Body of pancreas (tissue), 4 donors: ENCODE data around the gene LHFPL6.
A peak's percentile ranks its signal among the peaks of the same experiment; 100 is the strongest.

ENCODE experiments used
- POLR2A ChIP-seq, 3 donors: fragments of 450-650 bp; IDR thresholded peaks; one replicate each; pipeline ENCODE4 v1.6.1; 2016; ENCODE audit warnings: antibody characterized with exemption in 3 of 3, mild to moderate bottlenecking in 2 of 3
- TF ChIP-seq, protein P1 (sequence below), 7 experiments: fragments of 450-650 bp in 4 of 7; fragments of 200-600 bp in 3 of 7; sonication (generic) in 3 of 7; IDR thresholded peaks; one replicate each; pipeline ENCODE4 v1.5.1; 2016 to 2019; ENCODE audit warnings: antibody characterized with exemption in 7 of 7

DNA sequence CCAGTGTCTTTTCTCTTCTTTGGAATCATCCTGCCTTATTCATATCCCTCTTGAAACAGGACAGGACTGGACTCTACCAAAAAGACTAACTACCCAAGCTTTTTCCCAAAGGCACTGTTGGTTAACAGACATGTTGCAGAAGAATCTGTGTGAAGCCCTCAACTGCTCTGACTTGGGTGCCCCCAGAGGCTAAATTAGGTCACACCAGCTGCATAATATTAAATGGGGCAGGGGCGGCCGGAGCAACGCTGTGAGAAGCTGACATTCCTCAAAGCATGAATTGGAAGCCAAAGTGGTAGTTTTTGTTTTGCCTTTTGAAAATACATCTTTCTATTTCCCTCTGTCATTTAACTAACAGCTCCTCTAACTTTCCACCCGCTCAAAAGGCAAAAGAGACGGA, 185.9 kb downstream of the LHFPL6 start:
- TF ChIP-seq POLR2A (IDR thresholded peaks at IDR 0.05) = no peak
- TF ChIP-seq, protein P1, sequence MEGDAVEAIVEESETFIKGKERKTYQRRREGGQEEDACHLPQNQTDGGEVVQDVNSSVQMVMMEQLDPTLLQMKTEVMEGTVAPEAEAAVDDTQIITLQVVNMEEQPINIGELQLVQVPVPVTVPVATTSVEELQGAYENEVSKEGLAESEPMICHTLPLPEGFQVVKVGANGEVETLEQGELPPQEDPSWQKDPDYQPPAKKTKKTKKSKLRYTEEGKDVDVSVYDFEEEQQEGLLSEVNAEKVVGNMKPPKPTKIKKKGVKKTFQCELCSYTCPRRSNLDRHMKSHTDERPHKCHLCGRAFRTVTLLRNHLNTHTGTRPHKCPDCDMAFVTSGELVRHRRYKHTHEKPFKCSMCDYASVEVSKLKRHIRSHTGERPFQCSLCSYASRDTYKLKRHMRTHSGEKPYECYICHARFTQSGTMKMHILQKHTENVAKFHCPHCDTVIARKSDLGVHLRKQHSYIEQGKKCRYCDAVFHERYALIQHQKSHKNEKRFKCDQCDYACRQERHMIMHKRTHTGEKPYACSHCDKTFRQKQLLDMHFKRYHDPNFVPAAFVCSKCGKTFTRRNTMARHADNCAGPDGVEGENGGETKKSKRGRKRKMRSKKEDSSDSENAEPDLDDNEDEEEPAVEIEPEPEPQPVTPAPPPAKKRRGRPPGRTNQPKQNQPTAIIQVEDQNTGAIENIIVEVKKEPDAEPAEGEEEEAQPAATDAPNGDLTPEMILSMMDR (IDR thresholded peaks at IDR 0.05) = peak in 1 of 7 experiments; percentile 6
